ENCODE results near the gene SIT1.

Gene SIT1

GRCh38 chr9:35629597-35629996 lies 21.1 kb downstream of the SIT1 start:
- H3K4me2 ChIP-seq (ENCODE audit: low read depth, low read length, poor library complexity, severe bottlenecking): no peak overlapping the region
- no peak overlapping the region for H3K9ac ChIP-seq (ENCODE audit: low read depth, low read length, poor library complexity, severe bottlenecking)
- H3K4me1 ChIP-seq (ENCODE audit: insufficient read depth, low read length, poor library complexity, severe bottlenecking): peaks cover 7% of the 10 kb centered on the region
- no peak for TF ChIP-seq EZH2phosphoT487 (IDR thresholded peaks at IDR 0.05; ENCODE audit: borderline replicate concordance)
- TF ChIP-seq CTCF (conservative IDR thresholded peaks at IDR 0.05; ENCODE audit: low read length): no peak
- no peak overlapping the region for H3K4me3 ChIP-seq (ENCODE audit: low read length, poor library complexity, severe bottlenecking)
- H3K9me3 ChIP-seq (ENCODE audit: insufficient read depth, low read depth, low read length): no peaks in the 10 kb centered on the region
- no peaks in the 10 kb centered on the region for H3K9me2 ChIP-seq (replicated peaks; ENCODE audit: low read depth, low read length)
- no peaks in the 10 kb centered on the region for H3K79me2 ChIP-seq (ENCODE audit: insufficient read depth, low read length)
- no peak overlapping the region; the same call in 1 of the 2 replicates for H2AFZ ChIP-seq (ENCODE audit: low read length)
- no peaks in the 10 kb centered on the region for H3F3A ChIP-seq (ENCODE audit: low read depth)
- H3K36me3 ChIP-seq (ENCODE audit: insufficient read depth, low read length): no peaks in the 10 kb centered on the region
- no peaks in the 10 kb centered on the region for H3K27me3 ChIP-seq (ENCODE audit: insufficient read depth, low read length, poor library complexity, severe bottlenecking)
- H4K20me1 ChIP-seq (ENCODE audit: insufficient read depth, low read length, poor library complexity, severe bottlenecking): no peaks in the 10 kb centered on the region

- H3K9me3 ChIP-seq (ENCODE audit: insufficient read depth, low read depth, low read length): no peaks in the 10 kb centered on the region
- H3K4me1 ChIP-seq (ENCODE audit: insufficient read depth, low read length, poor library complexity, severe bottlenecking): peaks cover 5% of the 10 kb centered on the region
- H2AFZ ChIP-seq (ENCODE audit: low read length): no peak overlapping the region
- no peaks in the 10 kb centered on the region for H3F3A ChIP-seq (ENCODE audit: low read depth)
- no peak overlapping the region for H3K4me2 ChIP-seq (ENCODE audit: low read depth, low read length, poor library complexity, severe bottlenecking)
- no peak overlapping the region for H3K9ac ChIP-seq (ENCODE audit: low read depth, low read length, poor library complexity, severe bottlenecking)
- H3K27me3 ChIP-seq (ENCODE audit: insufficient read depth, low read length, poor library complexity, severe bottlenecking): no peaks in the 10 kb centered on the region
- TF ChIP-seq EZH2phosphoT487 (IDR thresholded peaks at IDR 0.05; ENCODE audit: borderline replicate concordance): no peak
- TF ChIP-seq CTCF (conservative IDR thresholded peaks at IDR 0.05; ENCODE audit: low read length): no peak
- no peaks in the 10 kb centered on the region for H3K36me3 ChIP-seq (ENCODE audit: insufficient read depth, low read length)
- no peaks in the 10 kb centered on the region for H3K79me2 ChIP-seq (ENCODE audit: insufficient read depth, low read length)
- H3K4me3 ChIP-seq (ENCODE audit: low read length, poor library complexity, severe bottlenecking): no peak overlapping the region
- H4K20me1 ChIP-seq (ENCODE audit: insufficient read depth, low read length, poor library complexity, severe bottlenecking): no peaks in the 10 kb centered on the region
- no peaks in the 10 kb centered on the region for H3K9me2 ChIP-seq (replicated peaks; ENCODE audit: low read depth, low read length)
Measured at GRCh38 chr9:35628389-35628991, 22.2 kb downstream of the SIT1 start.

GRCh38 chr9:35627575-35627974 lies 23.2 kb downstream of the SIT1 start:
- Histone ChIP-seq H3K4me2 (ENCODE audit: low read depth, low read length, poor library complexity, severe bottlenecking) (no peak overlapping the region), H3K9me2 (replicated peaks; ENCODE audit: low read depth, low read length) (no peaks in the 10 kb centered on the region), H3K36me3 (ENCODE audit: insufficient read depth, low read length) (no peaks in the 10 kb centered on the region), H3F3A (ENCODE audit: low read depth) (no peaks in the 10 kb centered on the region), H3K9me3 (ENCODE audit: insufficient read depth, low read depth, low read length) (no peaks in the 10 kb centered on the region), H3K4me1 (ENCODE audit: insufficient read depth, low read length, poor library complexity, severe bottlenecking) (peaks cover 5% of the 10 kb centered on the region), H2AFZ (ENCODE audit: low read length) (no peak overlapping the region), H3K4me3 (ENCODE audit: low read length, poor library complexity, severe bottlenecking) (no peak overlapping the region), H3K27me3 (ENCODE audit: insufficient read depth, low read length, poor library complexity, severe bottlenecking) (no peaks in the 10 kb centered on the region), H4K20me1 (ENCODE audit: insufficient read depth, low read length, poor library complexity, severe bottlenecking) (no peaks in the 10 kb centered on the region), H3K79me2 (ENCODE audit: insufficient read depth, low read length) (no peaks in the 10 kb centered on the region), H3K9ac (ENCODE audit: low read depth, low read length, poor library complexity, severe bottlenecking) (no peak overlapping the region)
- TF ChIP-seq EZH2phosphoT487 (IDR thresholded peaks at IDR 0.05; ENCODE audit: borderline replicate concordance): no peak
- no peak for TF ChIP-seq CTCF (conservative IDR thresholded peaks at IDR 0.05; ENCODE audit: low read length)
